ENCODE data around the gene SLC8A2.

The SLC8A2 gene

DNA sequence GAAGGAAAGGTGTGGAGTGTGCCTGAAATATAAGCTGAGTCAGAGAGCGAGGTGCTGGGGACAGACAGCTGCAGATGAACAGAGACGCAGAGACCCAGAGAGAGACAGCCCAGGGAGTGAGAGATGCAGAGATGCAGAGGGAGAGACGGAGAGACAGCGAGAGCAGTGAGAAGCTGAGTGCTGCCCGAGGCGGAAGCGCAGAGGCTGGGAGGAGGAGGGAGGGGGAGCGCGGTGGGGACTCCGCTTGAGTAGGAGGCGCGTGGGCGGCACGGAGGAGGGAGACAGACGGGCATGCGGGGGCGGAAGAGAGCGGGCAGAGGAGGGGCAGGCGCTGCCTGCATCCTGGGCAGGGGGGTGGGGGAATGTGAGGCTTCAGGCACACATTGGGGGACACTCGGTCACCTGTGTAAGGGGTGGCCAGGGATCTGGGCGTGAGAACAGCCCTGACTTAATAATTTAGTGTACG is 25.7 kb downstream of the SLC8A2 start:
- no peaks in the 10 kb centered on the region for H3K36me3 ChIP-seq (ENCODE audit: insufficient read depth, low read length)
- peak overlapping the region; percentile 74; the same call in 1 of the 2 replicates for H3K9ac ChIP-seq (ENCODE audit: low read depth, low read length)
- H3K9me3 ChIP-seq (ENCODE audit: control insufficient read depth, insufficient read depth, low read length), result no peaks in the 10 kb centered on the region
- peaks cover 11% of the 10 kb centered on the region for H3K4me1 ChIP-seq (ENCODE audit: insufficient read depth, low read length)

DNA sequence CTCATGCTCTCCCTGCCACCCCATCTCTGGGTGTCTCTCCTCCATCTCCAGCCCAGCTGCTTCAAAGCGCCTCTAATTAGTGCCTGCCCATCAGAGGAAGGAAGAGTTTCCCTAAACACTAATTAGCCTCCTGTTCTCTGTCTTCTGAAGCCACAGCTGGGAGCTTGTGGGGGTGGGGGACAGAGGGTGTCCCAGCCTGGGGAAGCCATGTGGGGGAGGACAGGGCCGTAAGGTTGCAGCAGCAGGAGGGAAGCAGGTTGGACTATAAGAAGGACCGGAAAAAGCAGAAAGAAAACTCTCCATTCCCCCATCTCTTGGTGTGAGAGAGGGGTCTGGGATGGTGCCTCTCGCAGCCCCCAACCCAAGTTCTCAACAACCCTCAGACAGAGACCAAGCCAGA is 26.2 kb downstream of the SLC8A2 start:
- H3K4me1 ChIP-seq (ENCODE audit: insufficient read depth, low read length), result peaks cover 11% of the 10 kb centered on the region
- no peaks in the 10 kb centered on the region for H3K9me3 ChIP-seq (ENCODE audit: control insufficient read depth, insufficient read depth, low read length)
- H3K9ac ChIP-seq (ENCODE audit: low read depth, low read length), result peak overlapping the region; percentile 74; the same call in 1 of the 2 replicates
- no peaks in the 10 kb centered on the region for H3K36me3 ChIP-seq (ENCODE audit: insufficient read depth, low read length)

DNA sequence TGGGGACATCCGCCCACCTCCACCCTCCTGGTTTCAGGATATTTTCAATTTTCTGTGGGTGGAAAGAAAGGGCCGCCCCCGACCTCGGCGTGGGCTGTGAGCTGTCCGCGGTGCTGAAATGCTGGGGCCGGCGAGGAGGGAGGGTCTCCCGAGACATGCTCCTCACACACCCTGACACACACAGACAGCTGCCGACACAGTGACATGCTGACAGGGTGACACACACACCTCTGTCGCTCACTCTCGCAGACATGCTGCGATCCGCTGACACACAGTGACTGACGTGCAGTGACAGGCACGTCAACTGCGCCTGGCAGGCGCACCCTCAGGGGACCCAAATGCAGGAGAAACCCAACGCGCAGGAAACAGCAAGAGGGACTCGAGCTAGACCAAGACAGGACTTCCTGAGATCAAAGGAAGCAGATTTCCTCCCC is 27.3 kb downstream of the SLC8A2 start:
- H3K36me3 ChIP-seq (ENCODE audit: insufficient read depth, low read length), result no peaks in the 10 kb centered on the region
- no peak overlapping the region for H3K9ac ChIP-seq (ENCODE audit: low read depth, low read length)

DNA sequence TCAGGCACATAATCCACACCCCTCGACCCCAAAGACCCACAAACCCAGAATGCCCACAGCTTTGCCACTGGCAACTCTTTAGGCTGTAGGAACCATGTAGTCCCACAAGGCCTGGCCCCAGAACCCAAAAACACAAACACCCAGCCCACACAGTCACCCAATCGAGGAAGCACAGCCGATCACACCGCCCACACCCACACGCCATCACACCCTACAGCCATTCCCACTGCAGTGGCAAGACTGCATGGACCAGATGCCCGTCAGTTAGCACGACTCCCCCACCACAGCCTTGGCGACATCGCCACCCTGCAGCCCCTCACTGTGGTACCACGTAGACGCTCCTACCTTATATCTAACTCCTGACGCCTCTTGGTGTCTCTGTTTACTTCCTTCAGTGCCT is 28.4 kb downstream of the SLC8A2 start:
- Histone ChIP-seq H3K9ac (ENCODE audit: low read depth, low read length) (no peak overlapping the region), H3K4me1 (ENCODE audit: insufficient read depth, low read length) (no peaks in the 10 kb centered on the region), H3K9me3 (ENCODE audit: control insufficient read depth, insufficient read depth, low read length) (no peaks in the 10 kb centered on the region), H3K36me3 (ENCODE audit: insufficient read depth, low read length) (no peaks in the 10 kb centered on the region)

More for the DNA sequence above, 27.3 kb downstream of the SLC8A2 start:
- no peaks in the 10 kb centered on the region for H3K9me3 ChIP-seq (ENCODE audit: control insufficient read depth, insufficient read depth, low read length)
- peaks cover 7% of the 10 kb centered on the region for H3K4me1 ChIP-seq (ENCODE audit: insufficient read depth, low read length)

DNA sequence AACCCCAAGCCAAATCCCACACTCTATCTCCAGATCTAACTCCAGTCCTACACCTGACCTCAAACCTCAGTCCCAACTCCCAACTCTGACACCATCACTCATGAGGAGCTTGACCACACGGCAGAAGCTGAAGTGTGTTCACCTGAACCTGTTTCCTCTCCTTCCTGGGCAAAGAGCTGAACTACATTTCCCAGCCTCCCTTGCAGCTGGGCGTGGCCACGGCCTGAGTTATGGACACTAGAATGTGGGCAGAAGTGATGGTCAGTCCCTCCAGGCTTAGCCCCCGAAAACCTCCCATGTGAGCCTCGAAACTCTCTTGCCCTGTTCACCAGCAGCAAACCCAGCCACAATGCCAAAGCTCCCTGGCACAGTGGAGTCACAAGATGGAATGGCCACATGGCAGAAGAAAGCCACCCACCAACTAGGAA is 32.9 kb downstream of the SLC8A2 start:
- H3K4me1 ChIP-seq (ENCODE audit: insufficient read depth, low read length), result no peaks in the 10 kb centered on the region
- no peak overlapping the region for H3K9ac ChIP-seq (ENCODE audit: low read depth, low read length)
- H3K9me3 ChIP-seq (ENCODE audit: control insufficient read depth, insufficient read depth, low read length), result no peaks in the 10 kb centered on the region
- H3K36me3 ChIP-seq (ENCODE audit: insufficient read depth, low read length), result no peaks in the 10 kb centered on the region

DNA sequence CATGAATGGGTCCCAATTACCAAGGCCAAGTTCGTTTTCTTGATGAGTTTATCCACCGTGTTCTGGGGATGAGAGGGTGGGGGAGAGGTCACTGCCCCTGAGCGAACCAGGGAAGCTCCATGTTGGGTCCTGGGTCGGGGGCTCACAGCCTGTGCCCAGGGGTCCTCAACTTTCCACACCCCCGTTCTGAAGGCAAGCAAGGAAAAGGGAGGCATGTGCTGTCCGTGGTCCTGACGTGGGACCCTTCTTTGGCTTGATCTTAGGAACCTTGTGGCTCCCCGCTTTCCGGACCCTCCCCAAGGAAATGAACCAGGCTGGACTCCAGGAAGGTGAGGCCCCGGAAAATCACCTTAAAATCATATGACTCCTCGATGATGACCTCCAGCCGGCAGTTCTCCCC is 34.2 kb downstream of the SLC8A2 start:
- Histone ChIP-seq H3K9ac (ENCODE audit: low read depth, low read length) (no peak overlapping the region), H3K36me3 (ENCODE audit: insufficient read depth, low read length) (no peaks in the 10 kb centered on the region), H3K9me3 (ENCODE audit: control insufficient read depth, insufficient read depth, low read length) (no peaks in the 10 kb centered on the region), H3K4me1 (ENCODE audit: insufficient read depth, low read length) (no peaks in the 10 kb centered on the region)

DNA sequence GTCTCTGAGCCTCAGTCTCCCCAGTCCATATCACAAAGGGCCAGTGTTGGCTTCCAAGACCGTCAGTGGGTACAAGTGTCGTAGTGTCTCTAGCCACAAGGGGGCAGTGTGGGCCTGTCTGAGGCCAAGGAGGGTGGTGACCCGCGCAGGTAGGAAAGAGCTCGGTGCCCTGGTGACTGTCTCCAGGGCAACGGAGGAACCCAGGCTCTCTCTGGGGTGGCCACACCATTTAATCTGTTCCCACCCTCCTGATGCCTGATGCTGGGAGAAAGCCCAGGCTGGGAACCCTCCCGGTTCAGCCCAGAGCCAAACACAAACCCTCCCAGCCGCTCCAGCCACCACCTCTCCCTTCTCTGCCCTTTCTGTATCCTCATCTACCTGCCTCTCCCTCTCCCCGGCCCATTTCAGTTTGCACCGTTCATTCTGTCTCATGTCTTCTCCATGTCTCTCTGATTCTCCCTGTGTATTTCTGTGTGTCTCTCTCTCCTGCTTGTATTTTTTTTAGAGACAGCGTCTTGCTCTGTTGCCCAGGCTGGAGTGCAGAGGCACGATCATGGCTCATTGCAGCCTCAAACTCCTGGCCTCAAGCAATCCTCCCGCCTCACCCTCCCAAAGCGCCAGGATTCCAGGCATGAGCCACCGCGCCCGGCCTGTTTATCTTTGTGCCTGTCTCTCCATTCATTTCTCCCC is 34.8 kb downstream of the SLC8A2 start:
- Histone ChIP-seq H3K9ac (ENCODE audit: low read depth, low read length) (no peak overlapping the region), H3K9me3 (ENCODE audit: control insufficient read depth, insufficient read depth, low read length) (no peaks in the 10 kb centered on the region), H3K4me1 (ENCODE audit: insufficient read depth, low read length) (no peaks in the 10 kb centered on the region), H3K36me3 (ENCODE audit: insufficient read depth, low read length) (no peaks in the 10 kb centered on the region)

DNA sequence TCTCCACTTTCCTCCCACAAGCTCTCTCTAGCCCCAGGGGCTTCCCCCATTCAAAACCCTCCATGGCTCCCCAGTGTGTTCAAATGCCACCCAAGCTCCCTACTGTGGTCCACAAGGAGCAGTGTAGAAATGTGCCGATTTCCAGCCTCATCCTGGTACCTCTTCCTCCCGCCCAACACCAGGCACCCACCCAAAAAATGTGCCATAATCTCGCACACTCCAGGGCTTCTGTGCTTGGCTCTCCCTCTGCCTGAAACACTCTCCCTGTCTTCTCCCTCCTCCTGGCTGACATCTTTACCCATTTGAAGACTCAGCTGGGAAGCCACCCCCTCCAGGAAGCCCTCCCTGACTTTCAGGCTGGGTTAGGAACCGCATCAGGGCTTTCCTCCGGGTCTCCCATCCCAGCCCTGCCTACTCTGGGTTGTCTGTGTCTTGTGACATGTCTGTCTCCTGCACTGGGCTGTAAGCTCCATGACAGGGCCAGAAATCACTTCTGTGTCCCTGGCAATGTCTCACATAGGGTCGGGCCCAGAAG is 35.7 kb downstream of the SLC8A2 start:
- no peaks in the 10 kb centered on the region for H3K9me3 ChIP-seq (ENCODE audit: control insufficient read depth, insufficient read depth, low read length)
- no peak overlapping the region for H3K9ac ChIP-seq (ENCODE audit: low read depth, low read length)
- H3K36me3 ChIP-seq (ENCODE audit: insufficient read depth, low read length), result no peaks in the 10 kb centered on the region
- no peaks in the 10 kb centered on the region for H3K4me1 ChIP-seq (ENCODE audit: insufficient read depth, low read length)

DNA sequence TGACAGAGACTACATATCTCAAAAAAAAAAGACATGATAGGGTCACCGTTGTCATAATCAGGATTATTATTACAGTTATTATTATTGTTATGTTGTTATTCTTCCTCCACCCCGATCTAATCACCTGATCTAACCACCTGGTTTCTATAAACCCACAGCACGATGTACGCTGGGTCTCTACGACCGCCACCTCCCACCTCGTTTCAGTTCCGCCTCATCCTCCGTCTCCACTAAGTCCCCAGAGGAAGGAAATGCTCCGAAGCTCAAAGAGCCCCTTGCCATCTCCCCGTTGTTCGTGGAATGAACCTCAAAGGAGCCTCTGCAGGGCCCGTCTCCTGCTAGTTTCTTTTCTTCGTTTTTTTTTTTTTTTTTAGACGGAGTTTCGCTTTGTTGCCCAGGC is 36.5 kb downstream of the SLC8A2 start:
- H3K4me1 ChIP-seq (ENCODE audit: insufficient read depth, low read length), result no peaks in the 10 kb centered on the region
- no peak overlapping the region for H3K9ac ChIP-seq (ENCODE audit: low read depth, low read length)
- H3K9me3 ChIP-seq (ENCODE audit: control insufficient read depth, insufficient read depth, low read length), result no peaks in the 10 kb centered on the region
- no peaks in the 10 kb centered on the region for H3K36me3 ChIP-seq (ENCODE audit: insufficient read depth, low read length)

DNA sequence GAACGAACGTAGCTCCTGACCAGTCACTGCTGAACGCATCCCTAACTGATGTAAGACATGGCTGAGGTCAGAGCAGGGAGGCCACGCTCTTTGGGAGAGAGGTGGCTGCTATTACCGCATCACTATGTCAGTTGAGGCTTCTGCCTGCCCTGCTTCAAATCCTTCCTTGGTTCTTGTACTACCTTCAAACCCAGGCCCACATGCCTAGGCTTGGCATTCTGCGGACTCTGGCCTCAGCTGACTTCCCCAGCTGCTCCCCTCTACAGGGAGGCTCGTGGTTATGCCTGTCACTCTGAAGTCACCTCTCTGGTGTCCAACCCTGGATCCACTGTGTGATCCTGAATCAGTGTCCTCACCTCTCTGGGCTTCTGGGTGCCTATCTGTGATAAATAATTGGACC is 37.6 kb downstream of the SLC8A2 start:
- Histone ChIP-seq H3K4me1 (ENCODE audit: insufficient read depth, low read length) (no peaks in the 10 kb centered on the region), H3K9ac (ENCODE audit: low read depth, low read length) (no peak overlapping the region), H3K36me3 (ENCODE audit: insufficient read depth, low read length) (no peaks in the 10 kb centered on the region)

DNA sequence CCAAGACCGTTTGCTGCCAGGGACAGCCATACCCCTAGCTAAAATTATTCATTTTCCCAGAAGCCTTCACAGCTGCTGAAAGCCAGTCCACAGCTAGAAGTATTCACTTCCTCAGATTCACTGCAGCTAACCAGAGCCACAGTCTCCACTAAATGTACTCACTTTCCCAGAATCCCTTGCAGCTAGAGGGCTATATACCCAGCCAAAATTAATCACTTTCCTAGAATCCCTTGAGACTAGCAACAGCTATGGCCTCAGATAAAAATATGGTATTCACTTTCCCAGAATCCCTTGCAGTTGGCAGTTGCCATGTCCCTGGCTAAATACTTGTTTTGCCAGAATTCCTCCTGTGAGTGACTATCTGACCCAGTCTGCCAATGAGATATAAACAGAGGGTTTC is 38.6 kb downstream of the SLC8A2 start:
- no peaks in the 10 kb centered on the region for H3K9me3 ChIP-seq (ENCODE audit: control insufficient read depth, insufficient read depth, low read length)
- H3K9ac ChIP-seq (ENCODE audit: low read depth, low read length), result no peak overlapping the region
- no peaks in the 10 kb centered on the region for H3K4me1 ChIP-seq (ENCODE audit: insufficient read depth, low read length)
- H3K36me3 ChIP-seq (ENCODE audit: insufficient read depth, low read length), result no peaks in the 10 kb centered on the region

More for the DNA sequence above, 37.6 kb downstream of the SLC8A2 start:
- H3K9me3 ChIP-seq (ENCODE audit: control insufficient read depth, insufficient read depth, low read length), result no peaks in the 10 kb centered on the region

DNA sequence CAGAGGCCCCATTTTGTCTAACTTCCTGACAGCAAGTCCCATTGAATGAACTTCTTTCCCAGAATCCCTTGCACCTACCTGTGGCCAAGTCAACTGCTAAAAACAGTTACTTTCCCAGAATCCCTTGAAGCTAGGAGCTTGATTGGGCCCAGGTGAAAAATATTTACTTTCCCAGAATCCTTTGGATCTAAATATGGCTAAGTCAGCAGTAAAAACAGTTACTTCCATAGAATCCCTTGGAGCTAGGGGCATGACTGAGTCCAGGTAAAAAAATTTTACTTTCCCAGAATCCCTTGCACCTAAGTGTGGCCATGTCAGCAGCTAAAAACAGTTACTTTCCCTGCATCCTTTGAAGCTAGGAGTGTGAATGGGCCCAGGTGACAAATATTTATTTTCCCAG is 39.2 kb downstream of the SLC8A2 start:
- Histone ChIP-seq H3K36me3 (ENCODE audit: insufficient read depth, low read length) (no peaks in the 10 kb centered on the region), H3K4me1 (ENCODE audit: insufficient read depth, low read length) (no peaks in the 10 kb centered on the region), H3K9ac (ENCODE audit: low read depth, low read length) (no peak overlapping the region), H3K9me3 (ENCODE audit: control insufficient read depth, insufficient read depth, low read length) (no peaks in the 10 kb centered on the region)

DNA sequence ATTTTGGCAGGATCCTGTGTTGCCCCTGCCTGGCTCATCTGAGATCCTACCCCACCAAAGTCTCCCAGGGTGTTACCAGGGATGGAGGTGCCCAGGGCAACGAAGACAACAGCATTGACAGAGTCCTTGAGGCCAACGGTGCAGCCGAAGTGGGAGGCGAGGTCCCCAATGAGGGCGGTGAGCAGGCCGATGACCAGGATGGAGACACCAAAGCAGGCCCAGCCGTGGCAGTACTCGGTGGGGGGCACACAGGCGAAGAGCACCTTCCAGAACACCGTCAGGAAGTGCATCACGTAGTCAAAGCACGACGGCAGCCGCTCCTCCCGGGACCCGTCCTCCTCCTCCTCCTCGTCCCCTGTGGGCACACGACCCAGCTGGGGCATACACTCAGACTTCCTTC is 39.6 kb downstream of the SLC8A2 start:
- Histone ChIP-seq H3K36me3 (ENCODE audit: insufficient read depth, low read length) (no peaks in the 10 kb centered on the region), H3K9me3 (ENCODE audit: control insufficient read depth, insufficient read depth, low read length) (no peaks in the 10 kb centered on the region), H3K9ac (ENCODE audit: low read depth, low read length) (no peak overlapping the region), H3K4me1 (ENCODE audit: insufficient read depth, low read length) (no peaks in the 10 kb centered on the region)

DNA sequence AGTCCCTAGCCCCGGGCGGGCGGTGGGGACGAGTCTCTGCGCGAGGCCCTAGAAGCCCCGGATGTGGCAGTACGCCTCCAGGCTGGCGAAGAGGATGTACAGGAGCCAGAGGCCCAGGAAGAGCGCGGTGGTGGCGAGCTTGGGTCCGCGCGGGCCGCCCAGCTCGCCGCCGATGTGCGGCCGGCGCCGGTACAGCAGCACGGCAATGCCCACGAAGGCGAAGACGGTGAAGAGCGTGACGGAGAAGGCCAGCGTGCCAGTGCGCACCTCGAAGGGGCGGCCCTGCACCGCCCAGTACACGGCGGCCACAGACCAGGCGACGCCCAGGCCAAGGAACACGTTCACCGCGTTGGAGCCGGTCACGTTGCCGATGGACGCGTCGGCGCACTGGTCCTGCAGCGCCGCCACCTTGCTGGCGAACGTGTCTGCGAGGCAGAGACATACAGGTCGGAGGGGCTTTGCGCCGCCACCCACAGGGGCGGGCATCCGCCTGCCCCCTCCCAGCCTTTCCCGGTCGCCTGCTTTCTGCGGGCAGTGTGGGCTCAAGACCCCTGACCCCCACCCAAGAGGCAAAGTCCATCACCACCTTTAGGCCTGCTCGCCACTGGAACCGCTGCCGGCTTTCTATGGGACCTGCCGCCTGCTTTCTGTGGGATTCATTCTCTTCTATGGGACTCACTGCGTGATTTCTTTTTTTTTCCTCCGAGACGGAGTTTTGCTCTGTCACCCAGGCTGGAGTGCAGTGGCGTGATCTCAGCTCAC is 41.5 kb downstream of the SLC8A2 start:
- Histone ChIP-seq H3K4me1 (ENCODE audit: insufficient read depth, low read length) (no peaks in the 10 kb centered on the region), H3K36me3 (ENCODE audit: insufficient read depth, low read length) (no peaks in the 10 kb centered on the region), H3K9ac (ENCODE audit: low read depth, low read length) (peak overlapping the region; percentile 40; the same call in 1 of the 2 replicates), H3K9me3 (ENCODE audit: control insufficient read depth, insufficient read depth, low read length) (no peaks in the 10 kb centered on the region)

Data from ES-I3 (cell line).